Neuronal stem cell (in vitro differentiated cells): ENCODE measurements around the gene MIPEP.

ENCODE experiments used
- DNase-seq: peaks from one replicate; pipeline ENCODE4 v3.0.0-alpha.2; 2013; ENCODE audit warnings: low spot score
- H2AFZ ChIP-seq: one replicate; pipeline ENCODE4 v1.6.1; 2013; ENCODE audit warnings: mild to moderate bottlenecking, low read length, inconsistent platforms
- H2AK5ac ChIP-seq: 2 replicates; pipeline ENCODE4 v1.6.1; 2013; ENCODE audit warnings: low read depth, mild to moderate bottlenecking, inconsistent platforms, low read length, moderate library complexity, mixed read lengths
- H2BK120ac ChIP-seq: 2 replicates; pipeline ENCODE4 v1.6.1; 2013; ENCODE audit warnings: low read depth, mild to moderate bottlenecking, inconsistent platforms, low read length, moderate library complexity, mixed read lengths
- H2BK12ac ChIP-seq: one replicate; pipeline ENCODE4 v1.6.1; 2013; ENCODE audit warnings: low read length, inconsistent platforms
- H2BK15ac ChIP-seq: 2 replicates; pipeline ENCODE4 v1.6.1; 2013; ENCODE audit warnings: mild to moderate bottlenecking, low read length, inconsistent platforms, mixed read lengths
- H2BK5ac ChIP-seq: one replicate; pipeline ENCODE4 v1.6.1; 2013; ENCODE audit warnings: inconsistent platforms, mild to moderate bottlenecking, low read length, moderate library complexity
- H3K14ac ChIP-seq: one replicate; pipeline ENCODE4 v1.6.1; 2013; ENCODE audit warnings: low read length, inconsistent platforms
- H3K18ac ChIP-seq: 2 replicates; pipeline ENCODE4 v1.6.1; 2013; ENCODE audit warnings: low read length, inconsistent platforms
- H3K23ac ChIP-seq: 2 replicates; pipeline ENCODE4 v1.6.1; 2013; ENCODE audit warnings: low read depth, mild to moderate bottlenecking, mixed read lengths, low read length, inconsistent platforms; ENCODE audit not compliant: poor library complexity
- H3K27ac ChIP-seq: replicated peaks from 3 replicates; pipeline ENCODE4 v1.5.1; 2013; ENCODE audit warnings: low read length, inconsistent platforms
- H3K27me3 ChIP-seq, 3 experiments: 2 replicates each; pipeline ENCODE4 v1.6.1; 2013; ENCODE audit warnings: low read length in 3 of 3, mild to moderate bottlenecking in 2 of 3, inconsistent platforms in 1 of 3, low read depth in 1 of 3, mixed read lengths in 1 of 3, moderate library complexity in 1 of 3; ENCODE audit not compliant: control insufficient read depth in 3 of 3, insufficient read depth in 3 of 3
- H3K36me3 ChIP-seq, 2 donors: replicated peaks in 1 of 2; 2 replicates each; pipeline ENCODE4 v1.6.1; 2013; ENCODE audit warnings: low read length in 2 of 2; ENCODE audit not compliant: control insufficient read depth in 2 of 2, insufficient read depth in 2 of 2
- H3K4ac ChIP-seq: 2 replicates; pipeline ENCODE4 v1.6.1; 2013; ENCODE audit warnings: inconsistent platforms, mild to moderate bottlenecking, low read length, moderate library complexity
- H3K4me1 ChIP-seq, 2 donors: 1 replicate in 1 of 2; 2 replicates in 1 of 2; pipeline ENCODE4 v1.6.1; 2013; ENCODE audit warnings: low read length in 2 of 2, low read depth in 1 of 2; ENCODE audit not compliant: control insufficient read depth in 2 of 2, insufficient read depth in 1 of 2
- H3K4me2 ChIP-seq: one replicate; pipeline ENCODE4 v1.6.1; 2013; ENCODE audit warnings: mild to moderate bottlenecking, low read length, inconsistent platforms; ENCODE audit not compliant: insufficient read depth, poor library complexity, severe bottlenecking
- H3K4me3 ChIP-seq, 2 donors: 2 replicates each; pipeline ENCODE4 v1.5.1; 2013; ENCODE audit warnings: low read length in 2 of 2, mild to moderate bottlenecking in 2 of 2, inconsistent platforms in 1 of 2, moderate library complexity in 1 of 2
- H3K79me1 ChIP-seq: one replicate; pipeline ENCODE4 v1.6.1; 2013; ENCODE audit warnings: low read depth, mild to moderate bottlenecking, inconsistent platforms, low read length, moderate library complexity
- H3K9ac ChIP-seq: one replicate; pipeline ENCODE4 v1.6.1; 2013; ENCODE audit warnings: mild to moderate bottlenecking, low read depth, low read length, inconsistent platforms; ENCODE audit not compliant: poor library complexity
- H3K9me3 ChIP-seq, 2 donors: replicated peaks in 1 of 2; 2 replicates each; pipeline versions ENCODE3 to v1.6.1; 2013; ENCODE audit warnings: low read length in 2 of 2, mild to moderate bottlenecking in 2 of 2, inconsistent platforms in 1 of 2, low read depth in 1 of 2, mixed read lengths in 1 of 2, moderate library complexity in 1 of 2; ENCODE audit not compliant: control insufficient read depth in 2 of 2, insufficient read depth in 1 of 2
- H4K8ac ChIP-seq: one replicate; pipeline ENCODE4 v1.6.1; 2013; ENCODE audit warnings: low read depth, mild to moderate bottlenecking, inconsistent platforms, low read length, moderate library complexity
- H4K91ac ChIP-seq: one replicate; pipeline ENCODE4 v1.6.1; 2013; ENCODE audit warnings: low read length, low read depth, mild to moderate bottlenecking, inconsistent platforms; ENCODE audit not compliant: poor library complexity
- WGBS, 2 donors: extraction: QIAGEN DNeasy Blood & Tissue Kit; methylation state at CpG; one replicate each; pipeline ENCODE4 v1.1.7; 2013; ENCODE audit warnings: missing lambda C conversion rate in 2 of 2, mixed read lengths in 1 of 2; ENCODE audit not compliant: insufficient read length in 2 of 2, insufficient replicate concordance in 1 of 2; ENCODE audit errors: extremely low coverage in 2 of 2; 5-methylcytosine and 5-hydroxymethylcytosine counted together

The MIPEP gene

DNA sequence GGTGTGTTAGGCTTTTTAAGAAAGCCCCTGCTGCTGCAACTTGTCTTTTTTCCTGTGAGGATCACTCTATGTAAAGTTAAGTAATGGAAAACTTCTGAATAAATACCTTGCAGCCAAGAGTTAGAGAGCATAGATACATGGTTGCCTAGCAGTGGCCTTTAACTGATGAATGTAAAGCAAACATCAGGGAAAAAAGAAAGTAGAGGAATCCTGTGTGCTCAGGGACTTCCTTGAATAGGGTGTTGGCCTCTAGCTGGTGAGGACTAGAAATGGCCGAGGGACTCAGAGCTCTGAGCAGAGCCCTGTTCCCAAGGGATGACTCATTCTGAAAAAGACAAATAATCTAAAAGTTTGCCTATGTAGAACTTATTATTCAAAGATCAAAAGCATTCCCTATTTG, 135.7 kb downstream of the MIPEP start:
- no CpG with 5 or more reads among the region's 1 CpG for WGBS, 2 donors
- H4K8ac ChIP-seq: no peak overlapping the region

DNA sequence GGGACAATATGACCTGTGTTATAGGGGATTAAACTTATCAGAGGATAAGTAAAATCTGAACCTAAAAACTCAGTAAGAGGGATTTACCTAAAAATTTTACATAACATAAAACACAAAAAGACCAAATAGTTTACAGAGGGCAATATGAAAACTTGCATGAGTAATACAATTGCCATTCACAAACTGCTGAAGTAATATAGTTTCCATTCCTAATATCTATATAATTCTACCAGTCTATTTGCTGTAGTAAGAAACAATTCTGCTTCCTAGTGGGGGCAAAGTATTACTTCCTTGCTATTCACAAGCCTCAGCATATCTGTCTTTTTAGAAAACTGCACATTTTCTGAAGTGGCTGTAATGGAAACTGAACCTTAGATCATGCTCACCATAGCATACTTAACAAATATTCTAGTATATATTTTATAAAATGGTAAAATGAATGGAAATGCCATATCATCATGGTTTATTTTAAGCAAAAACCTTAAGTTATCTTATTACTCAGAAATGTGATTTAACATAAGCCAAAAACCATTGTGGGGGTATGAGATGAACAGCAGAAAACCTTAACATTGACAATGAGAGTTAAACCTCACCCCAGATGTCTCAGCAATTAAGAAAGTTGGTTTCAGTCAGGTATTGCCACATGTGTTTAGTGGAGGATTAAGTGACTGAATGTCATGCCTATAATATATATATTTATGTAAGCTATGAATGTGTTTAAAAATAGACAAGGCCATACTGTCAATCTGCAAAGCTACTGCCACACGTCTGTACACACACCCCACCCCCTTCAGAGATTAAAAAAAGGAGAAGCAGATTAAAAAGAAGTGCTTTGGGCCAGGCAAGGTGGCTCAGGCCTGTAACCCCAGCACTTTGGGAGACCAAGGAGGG, 136.8 kb downstream of the MIPEP start:
- H3K36me3 ChIP-seq: no peaks in the 10 kb centered on the region
- no peak overlapping the region for H3K14ac ChIP-seq
- no peak overlapping the region for H2BK5ac ChIP-seq
- H3K27ac ChIP-seq: no peak overlapping the region
- no peak overlapping the region for H3K23ac ChIP-seq
- H3K9me3 ChIP-seq: no peaks in the 10 kb centered on the region
- H3K4ac ChIP-seq: no peak overlapping the region
- H3K4me3 ChIP-seq: no peak overlapping the region
- no peak for DNase-seq
- H2BK120ac ChIP-seq: no peak overlapping the region
- no peak overlapping the region for H3K18ac ChIP-seq
- no CpG with 5 or more reads among the region's 1 CpG for WGBS, 2 donors
- H2AFZ ChIP-seq: no peak overlapping the region
- peaks cover 0 to 29% of the 10 kb centered on the region in 2 donors for H3K4me1 ChIP-seq
- no peak overlapping the region for H3K4me2 ChIP-seq
- no peak overlapping the region for H2BK12ac ChIP-seq
- no peak overlapping the region for H3K9ac ChIP-seq
- no peak overlapping the region for H4K8ac ChIP-seq
- no peaks in the 10 kb centered on the region for H3K79me1 ChIP-seq
- no peak overlapping the region for H2AK5ac ChIP-seq
- no peak overlapping the region for H2BK15ac ChIP-seq
- H3K27me3 ChIP-seq: no peaks in the 10 kb centered on the region
- H4K91ac ChIP-seq: no peak overlapping the region

More for the DNA sequence above, 135.7 kb downstream of the MIPEP start:
- Histone ChIP-seq H3K27me3 (no peaks in the 10 kb centered on the region), H3K18ac (no peak overlapping the region), H2BK12ac (no peak overlapping the region), H2BK120ac (no peak overlapping the region), H3K4me3 (no peak overlapping the region), H2BK5ac (no peak overlapping the region), H3K36me3 (no peaks in the 10 kb centered on the region), H3K14ac (no peak overlapping the region), H3K23ac (no peak overlapping the region), H3K79me1 (no peaks in the 10 kb centered on the region), H3K4me1 (peaks cover 0 to 31% of the 10 kb centered on the region in 2 donors), H3K9me3 (no peaks in the 10 kb centered on the region), H3K9ac (no peak overlapping the region), H4K91ac (no peak overlapping the region), H2BK15ac (no peak overlapping the region), H3K27ac (no peak overlapping the region), H2AFZ (no peak overlapping the region), H2AK5ac (no peak overlapping the region), H3K4ac (no peak overlapping the region), H3K4me2 (no peak overlapping the region)
- DNase-seq: no peak

DNA sequence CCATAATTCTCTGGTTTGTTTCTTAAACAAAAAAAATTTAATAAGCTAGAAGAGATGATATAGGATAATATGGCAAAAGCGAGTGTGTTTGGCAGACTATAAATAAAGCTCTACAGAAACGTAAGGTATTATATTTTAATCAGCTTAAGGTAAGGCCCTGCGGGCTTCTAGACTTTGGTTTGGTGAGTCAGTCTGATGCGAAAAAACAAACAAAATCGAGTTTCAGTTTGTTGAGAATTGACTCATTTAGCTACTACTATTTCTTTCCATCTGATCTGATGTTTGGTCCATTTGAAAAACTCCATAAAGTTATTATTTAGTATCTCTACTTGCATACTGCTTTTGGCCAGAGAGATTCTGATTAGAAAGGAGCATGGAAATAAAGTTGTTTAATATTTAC, 138.0 kb downstream of the MIPEP start:
- Histone ChIP-seq H2BK5ac (no peak overlapping the region), H3K9ac (no peak overlapping the region), H3K36me3 (no peaks in the 10 kb centered on the region), H2AK5ac (no peak overlapping the region), H3K27ac (no peak overlapping the region), H3K4ac (no peak overlapping the region), H3K23ac (no peak overlapping the region), H2BK120ac (no peak overlapping the region), H3K79me1 (no peaks in the 10 kb centered on the region), H3K4me2 (no peak overlapping the region), H3K4me3 (no peak overlapping the region), H2BK12ac (no peak overlapping the region), H3K14ac (no peak overlapping the region), H2BK15ac (no peak overlapping the region), H4K91ac (no peak overlapping the region), H3K27me3 (no peaks in the 10 kb centered on the region), H3K4me1 (peaks cover 0 to 29% of the 10 kb centered on the region in 2 donors), H3K18ac (no peak overlapping the region), H2AFZ (no peak overlapping the region), H3K9me3 (no peaks in the 10 kb centered on the region), H4K8ac (no peak overlapping the region)
- WGBS, 2 donors: no CpG with 5 or more reads among the region's 5 CpGs
- DNase-seq: no peak

GRCh38 chr13:23750383-23751121, 138.6 kb downstream of the MIPEP start:
- no peak overlapping the region for H4K91ac ChIP-seq
- no peaks in the 10 kb centered on the region for H3K79me1 ChIP-seq
- no peak overlapping the region for H3K4ac ChIP-seq
- H3K36me3 ChIP-seq: no peaks in the 10 kb centered on the region
- no peak overlapping the region for H3K23ac ChIP-seq
- peaks cover 0 to 29% of the 10 kb centered on the region in 2 donors for H3K4me1 ChIP-seq
- no peak overlapping the region for H2AK5ac ChIP-seq
- H3K4me3 ChIP-seq: no peak overlapping the region
- no peak overlapping the region for H2AFZ ChIP-seq
- H2BK15ac ChIP-seq: no peak overlapping the region
- DNase-seq: no peak
- no peak overlapping the region for H3K9ac ChIP-seq
- no peak overlapping the region for H3K14ac ChIP-seq
- no peak overlapping the region for H3K18ac ChIP-seq
- no peak overlapping the region for H4K8ac ChIP-seq
- no peak overlapping the region for H2BK12ac ChIP-seq
- H3K27ac ChIP-seq: no peak overlapping the region
- no CpG with 5 or more reads among the region's 8 CpGs for WGBS, 2 donors
- H3K27me3 ChIP-seq: no peaks in the 10 kb centered on the region
- no peak overlapping the region for H2BK5ac ChIP-seq
- H2BK120ac ChIP-seq: no peak overlapping the region
- no peaks in the 10 kb centered on the region for H3K9me3 ChIP-seq
- H3K4me2 ChIP-seq: no peak overlapping the region
